Measurements from ENCODE around the gene PFDN1. TPM values are rescaled to one million over a fixed set of nuclear protein-coding genes. Genes with fewer than 3 reads are reported as not detected.

PFDN1 gene
- total RNA-seq, 1 experiment from 2014 or later = 240 TPM

DNA sequence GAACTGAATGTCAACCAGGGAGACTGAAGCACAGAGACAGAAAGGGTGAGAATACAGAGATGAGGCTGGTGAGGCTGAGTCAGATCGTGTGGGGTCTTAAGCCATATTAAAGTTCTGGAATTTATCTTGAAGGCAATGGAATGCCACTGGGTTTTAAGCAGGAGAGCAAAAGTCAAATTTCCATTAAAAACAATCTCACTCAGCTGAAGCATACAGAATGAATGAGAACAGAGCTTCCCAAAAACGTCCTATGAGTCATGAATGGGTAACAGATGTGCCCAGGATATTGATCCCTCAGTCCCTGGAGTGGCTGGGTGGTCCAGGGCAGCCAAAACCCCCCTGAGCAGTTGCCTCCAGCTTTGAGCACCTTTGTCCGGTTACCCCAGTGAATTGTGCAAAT lies 44.9 kb downstream of the PFDN1 start:
- H3K9me3 ChIP-seq = no peaks in the 10 kb centered on the region
- H3K4me3 ChIP-seq = no peak overlapping the region
- no peaks in the 10 kb centered on the region for H3K27me3 ChIP-seq
- DNase-seq = no peak
- peaks cover 24% of the 10 kb centered on the region for H3K36me3 ChIP-seq

DNA sequence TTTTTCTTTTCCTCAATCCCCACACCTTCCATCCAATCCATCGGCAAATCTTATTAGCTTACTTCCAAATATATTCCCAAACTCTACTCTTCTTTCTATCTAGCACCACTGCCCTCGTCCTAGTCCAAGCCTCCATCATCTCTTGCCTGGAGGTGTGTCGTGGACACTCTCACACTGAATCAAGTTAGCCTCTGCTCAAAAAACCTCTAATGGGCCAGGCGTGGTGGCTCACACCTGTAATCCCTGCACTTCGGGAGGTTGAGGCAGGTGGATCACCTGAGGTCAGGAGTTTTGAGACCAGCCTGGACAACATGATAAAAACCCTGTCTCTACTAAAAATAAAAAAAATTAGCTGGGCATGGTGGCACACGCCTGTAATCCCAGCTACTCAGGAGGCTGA lies 46.2 kb downstream of the PFDN1 start:
- H3K9me3 ChIP-seq = no peaks in the 10 kb centered on the region
- no peak overlapping the region for H3K4me3 ChIP-seq
- peaks cover 32% of the 10 kb centered on the region for H3K36me3 ChIP-seq
- no peak for DNase-seq
- H3K27me3 ChIP-seq = no peaks in the 10 kb centered on the region

DNA sequence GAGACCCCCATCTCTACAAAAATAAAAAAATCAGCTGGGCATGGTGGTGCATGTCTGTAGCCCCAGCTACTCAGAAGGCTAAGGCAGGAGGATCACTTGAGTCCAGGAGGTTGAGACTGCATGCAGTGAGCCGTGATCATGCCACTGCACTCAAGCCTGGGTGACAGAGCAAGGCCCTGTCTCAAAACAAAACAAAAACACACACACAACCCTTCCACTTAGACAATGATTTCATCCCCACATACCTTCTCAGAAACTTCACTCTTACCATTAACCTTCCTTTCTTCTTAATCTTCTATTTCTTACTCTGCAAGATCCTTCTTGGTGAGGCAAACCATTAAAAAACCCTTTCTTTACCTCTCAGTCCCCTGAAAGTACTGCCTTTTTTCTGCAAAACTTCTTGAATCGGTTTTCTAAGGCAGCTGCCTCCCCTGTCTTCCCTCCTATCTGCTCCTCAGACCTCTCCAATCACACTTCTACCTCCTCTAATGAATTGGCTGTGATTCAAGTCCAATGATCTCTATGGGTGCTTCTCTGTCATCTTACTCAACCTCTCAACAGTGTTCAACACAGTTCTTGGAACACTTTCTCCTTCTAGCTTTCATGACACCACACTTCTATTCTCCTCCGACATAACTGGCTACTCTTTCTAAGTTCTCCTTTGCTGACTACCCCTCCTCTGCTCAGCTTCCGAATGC lies 47.3 kb downstream of the PFDN1 start:
- peaks cover 31% of the 10 kb centered on the region for H3K36me3 ChIP-seq
- no peak for DNase-seq
- H3K27me3 ChIP-seq = no peaks in the 10 kb centered on the region
- no peaks in the 10 kb centered on the region for H3K9me3 ChIP-seq
- H3K4me3 ChIP-seq = no peak overlapping the region

DNA sequence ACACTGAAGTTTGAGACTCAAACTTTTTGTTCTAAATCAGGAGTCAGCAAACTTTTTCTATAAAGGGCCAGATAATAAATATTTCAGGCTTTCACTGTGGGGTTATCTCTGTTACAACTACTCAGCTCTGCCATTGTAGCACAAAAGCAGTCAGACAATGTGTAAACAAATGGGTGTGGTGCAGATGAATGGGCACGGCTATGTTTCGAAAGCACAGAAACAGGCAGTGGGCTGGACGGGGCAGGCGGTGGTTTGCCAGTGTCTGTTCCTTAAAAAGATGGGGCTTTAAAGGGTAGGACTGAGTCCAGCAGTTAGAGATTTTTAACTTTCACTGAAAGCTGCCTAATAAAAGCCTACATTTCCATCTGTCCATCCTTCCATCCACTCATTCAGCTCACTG lies 48.9 kb downstream of the PFDN1 start:
- H3K36me3 ChIP-seq = peaks cover 32% of the 10 kb centered on the region
- peak; percentile 31 for DNase-seq

DNA sequence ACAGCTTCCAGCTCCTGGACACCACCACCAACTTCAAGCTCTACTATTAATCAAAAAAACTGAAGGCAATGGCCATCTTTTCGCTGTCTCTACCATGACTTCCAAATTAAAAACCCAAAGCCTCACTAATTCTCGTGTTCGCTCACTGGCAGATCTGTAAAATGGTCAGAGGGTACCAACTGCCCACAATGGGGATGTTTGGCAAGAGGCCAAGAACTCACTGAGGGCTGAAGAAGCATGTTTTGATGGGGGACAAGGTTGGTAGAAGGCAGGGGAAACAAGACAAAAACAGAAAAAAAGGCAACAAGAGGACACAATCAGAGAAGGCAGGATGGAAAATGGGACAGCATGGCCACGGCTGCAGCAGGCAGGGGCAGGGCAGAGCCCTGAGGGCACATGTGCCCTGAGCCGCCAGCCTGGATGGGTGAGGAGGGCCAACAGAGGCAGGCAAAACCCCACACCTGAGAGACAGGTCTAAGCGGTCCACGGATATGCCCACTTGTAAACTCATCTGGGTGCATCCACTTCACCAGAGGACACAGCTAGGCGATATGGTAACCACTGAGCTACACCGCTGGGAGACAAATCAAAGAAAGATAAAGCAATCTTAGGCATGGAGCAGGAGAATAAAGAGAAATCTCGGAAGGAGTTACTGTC lies 50.3 kb downstream of the PFDN1 start:
- Histone ChIP-seq H3K4me3 (no peak overlapping the region), H3K27me3 (no peaks in the 10 kb centered on the region), H3K9me3 (no peaks in the 10 kb centered on the region), H3K36me3 (peaks cover 37% of the 10 kb centered on the region)
- no peak for DNase-seq

More for the DNA sequence above, 48.9 kb downstream of the PFDN1 start:
- H3K27me3 ChIP-seq = no peaks in the 10 kb centered on the region
- H3K9me3 ChIP-seq = no peaks in the 10 kb centered on the region
- no peak overlapping the region for H3K4me3 ChIP-seq

DNA sequence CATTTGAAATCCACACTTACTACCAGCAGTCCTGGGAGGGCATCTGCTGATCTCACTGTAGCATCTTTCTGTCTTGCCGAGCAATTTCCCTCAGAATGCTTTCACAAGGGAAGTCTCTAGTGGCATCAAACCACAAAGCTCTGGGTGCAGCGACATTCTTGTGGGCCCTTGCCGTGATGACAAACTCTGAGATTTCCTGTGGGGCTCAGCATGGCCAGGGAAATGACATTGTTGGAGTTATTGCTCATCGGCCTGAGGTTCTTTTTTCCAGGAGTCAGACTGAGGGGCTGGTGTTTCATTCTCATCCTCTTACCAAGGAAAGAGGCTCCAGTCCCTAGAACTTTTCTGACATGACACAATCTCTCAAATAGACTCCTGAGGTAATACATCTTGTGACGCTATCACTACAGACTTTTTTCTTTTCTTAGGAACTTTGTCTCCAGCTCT lies 51.4 kb downstream of the PFDN1 start:
- Histone ChIP-seq H3K9me3 (no peaks in the 10 kb centered on the region), H3K36me3 (peaks cover 37% of the 10 kb centered on the region), H3K4me3 (no peak overlapping the region), H3K27me3 (no peaks in the 10 kb centered on the region)
- peak; percentile 72 for DNase-seq

DNA sequence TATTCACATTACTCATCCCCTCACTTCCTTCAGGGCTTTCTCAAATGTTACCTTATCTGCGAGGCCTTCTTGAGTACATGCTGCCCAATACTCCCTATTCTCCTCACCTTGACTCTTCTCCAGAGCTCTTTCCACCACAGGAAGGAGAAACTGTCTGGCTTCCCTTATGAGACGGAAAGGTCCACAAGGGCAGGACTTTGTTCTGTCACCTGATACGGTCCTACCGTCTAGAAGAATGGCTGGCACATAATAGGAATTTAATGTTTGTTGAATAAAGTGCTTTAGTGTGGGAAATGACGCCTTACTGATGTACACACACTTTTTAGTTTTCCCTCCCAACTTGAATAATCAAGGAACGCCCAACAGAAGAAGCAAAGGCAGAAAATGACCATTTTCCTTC lies 52.5 kb downstream of the PFDN1 start:
- Histone ChIP-seq H3K36me3 (peaks cover 43% of the 10 kb centered on the region), H3K27me3 (no peaks in the 10 kb centered on the region), H3K4me3 (no peak overlapping the region), H3K9me3 (no peaks in the 10 kb centered on the region)
- DNase-seq = no peak

DNA sequence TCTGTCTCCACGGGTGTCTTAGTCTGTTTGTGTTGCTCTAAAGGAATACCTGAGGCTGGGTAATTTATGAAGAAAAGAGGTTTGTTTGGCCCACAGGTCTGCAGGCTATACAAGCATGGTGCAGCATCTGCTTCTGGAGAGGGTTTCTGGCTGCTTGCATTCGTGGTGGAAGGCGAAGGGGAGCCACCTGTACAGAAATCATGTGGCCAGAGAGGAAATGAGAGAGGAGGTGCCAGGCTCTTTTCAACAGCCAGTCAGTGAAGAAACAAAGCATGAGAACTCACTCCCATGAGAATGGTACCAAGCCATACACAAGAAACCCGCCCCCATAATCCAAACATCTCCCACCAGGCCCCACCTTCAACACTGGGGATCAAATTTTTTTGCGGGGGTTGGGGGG lies 53.4 kb downstream of the PFDN1 start:
- DNase-seq = no peak
- Histone ChIP-seq H3K27me3 (no peaks in the 10 kb centered on the region), H3K9me3 (no peaks in the 10 kb centered on the region), H3K4me3 (no peak overlapping the region), H3K36me3 (peaks cover 52% of the 10 kb centered on the region)

DNA sequence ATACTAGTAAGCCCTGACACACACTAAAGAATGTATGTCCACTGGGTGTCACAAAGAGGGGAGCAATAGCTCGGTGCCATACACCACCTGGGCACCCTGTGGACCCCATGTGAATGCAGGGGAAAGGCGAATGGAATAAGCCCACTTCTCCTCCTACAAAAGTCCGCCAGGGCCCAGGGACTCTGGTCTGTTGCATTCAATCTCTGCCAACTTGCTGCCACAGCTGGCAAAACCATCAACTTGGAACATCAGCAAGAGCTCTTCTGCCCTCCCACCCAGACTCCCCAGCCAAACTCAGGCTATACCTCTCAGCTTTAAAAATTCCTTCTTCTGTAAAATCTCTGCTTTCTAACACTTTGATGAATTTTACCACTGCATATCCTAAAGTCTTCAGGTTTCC lies 54.5 kb downstream of the PFDN1 start:
- no peaks in the 10 kb centered on the region for H3K9me3 ChIP-seq
- no peak for DNase-seq
- H3K4me3 ChIP-seq = no peak overlapping the region
- peaks cover 57% of the 10 kb centered on the region for H3K36me3 ChIP-seq
- H3K27me3 ChIP-seq = no peaks in the 10 kb centered on the region

DNA sequence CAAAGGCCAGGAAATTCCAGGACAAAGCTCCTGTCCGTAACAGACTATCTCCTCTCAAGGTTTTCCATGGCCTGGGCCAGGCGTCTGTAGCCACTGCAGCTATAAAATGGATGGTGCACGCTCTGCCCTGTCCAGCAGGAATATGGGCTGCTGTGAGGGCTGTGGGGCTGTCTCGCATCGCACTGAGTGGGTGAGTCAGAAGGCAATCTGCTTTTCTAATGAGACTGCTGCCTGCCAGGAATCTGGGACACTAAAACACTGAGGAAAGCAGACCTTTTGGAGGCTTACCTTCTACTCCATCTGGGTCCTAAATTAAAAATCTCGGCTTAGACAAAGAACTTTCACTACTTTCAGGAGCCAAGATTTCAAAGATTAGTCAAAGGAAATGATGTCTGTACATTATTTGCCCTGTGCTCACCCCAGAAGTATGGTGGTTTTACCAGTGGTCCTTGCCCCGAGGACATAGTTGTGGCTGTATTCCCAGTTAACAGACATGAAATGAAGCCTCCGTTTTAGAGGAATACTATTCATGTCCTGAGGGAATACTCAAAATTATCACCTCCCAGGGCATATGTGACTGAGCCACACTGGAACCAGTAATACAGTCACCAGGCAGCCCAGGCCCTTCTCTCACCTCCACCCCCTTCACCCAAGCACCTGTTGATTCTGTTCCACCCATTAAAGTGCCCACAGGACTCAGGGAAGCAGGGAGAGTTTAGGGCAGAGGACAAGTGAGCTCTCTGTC lies 56.4 kb downstream of the PFDN1 start:
- Histone ChIP-seq H3K36me3 (peaks cover 51% of the 10 kb centered on the region), H3K4me3 (no peak overlapping the region), H3K9me3 (no peaks in the 10 kb centered on the region), H3K27me3 (no peaks in the 10 kb centered on the region)
- DNase-seq = peak; percentile 76

DNA sequence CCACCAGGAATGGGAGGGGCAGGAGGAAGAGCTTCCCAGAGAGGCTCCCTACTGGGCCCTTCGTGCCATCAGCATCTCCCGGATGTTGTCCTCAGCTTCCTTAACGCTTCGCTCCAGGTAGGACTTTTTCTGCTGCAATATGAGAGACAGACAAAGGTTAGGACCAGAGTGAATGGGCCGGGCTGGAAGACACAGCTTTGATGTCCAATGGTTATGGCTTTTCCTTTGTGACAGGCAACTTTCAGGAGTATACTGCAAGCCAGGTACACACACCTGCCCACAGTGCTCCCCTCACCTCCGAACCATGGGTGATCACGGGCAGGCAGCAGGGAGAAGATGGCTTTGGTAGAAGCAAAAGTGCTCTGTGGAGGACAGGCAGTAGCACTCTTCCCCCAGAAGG lies 57.0 kb downstream of the PFDN1 start:
- Histone ChIP-seq H3K36me3 (peaks cover 51% of the 10 kb centered on the region), H3K4me3 (no peak overlapping the region), H3K9me3 (no peaks in the 10 kb centered on the region), H3K27me3 (no peaks in the 10 kb centered on the region)
- no peak for DNase-seq

DNA sequence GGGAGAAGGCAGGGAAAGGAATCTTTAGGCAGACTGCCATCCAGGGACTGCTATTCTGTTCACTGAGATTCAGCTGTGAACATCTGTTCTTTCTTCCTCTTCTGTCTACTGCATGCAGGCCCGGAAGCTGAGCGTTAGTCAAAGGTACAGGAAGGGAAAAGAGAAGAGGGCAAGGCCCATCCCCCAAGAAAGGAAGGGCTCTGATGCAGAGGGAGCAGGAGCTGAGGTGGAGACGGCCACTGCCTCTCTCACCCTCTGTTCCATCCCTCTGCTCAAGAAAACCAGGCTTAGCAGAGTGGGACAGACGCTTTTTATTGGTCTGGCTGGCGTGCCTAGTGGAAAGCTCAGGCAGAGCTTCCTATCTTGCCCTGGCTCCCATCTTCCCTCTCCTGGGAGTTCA lies 57.6 kb downstream of the PFDN1 start:
- Histone ChIP-seq H3K27me3 (no peaks in the 10 kb centered on the region), H3K36me3 (peaks cover 47% of the 10 kb centered on the region), H3K9me3 (no peaks in the 10 kb centered on the region), H3K4me3 (no peak overlapping the region)
- no peak for DNase-seq

DNA sequence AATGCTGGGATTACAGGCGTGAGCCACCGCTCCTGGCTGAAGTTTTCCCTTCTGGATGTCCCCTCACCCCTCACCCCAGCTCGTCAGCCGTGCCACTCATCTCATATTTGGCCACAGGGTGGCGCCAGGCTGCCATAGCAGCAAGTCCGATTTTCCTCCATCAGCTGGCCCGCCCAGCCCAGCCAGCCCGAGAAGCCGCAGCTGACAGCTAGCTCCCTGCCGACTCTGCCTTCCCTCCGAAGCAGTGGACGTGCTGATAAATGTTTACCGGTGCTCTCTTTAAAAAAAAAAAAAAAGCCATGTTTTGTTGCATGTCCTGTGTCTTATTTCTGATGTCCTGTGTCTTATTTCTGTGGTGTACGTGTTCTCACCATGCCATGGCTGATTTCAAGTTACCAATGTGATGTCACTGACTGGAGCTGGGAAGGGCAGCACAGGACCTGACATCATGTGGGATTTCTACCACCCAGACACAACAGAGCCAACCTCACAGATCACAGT lies 58.3 kb downstream of the PFDN1 start:
- peak; percentile 94 for DNase-seq
- Histone ChIP-seq H3K4me3 (no peak overlapping the region), H3K27me3 (no peaks in the 10 kb centered on the region)

DNA sequence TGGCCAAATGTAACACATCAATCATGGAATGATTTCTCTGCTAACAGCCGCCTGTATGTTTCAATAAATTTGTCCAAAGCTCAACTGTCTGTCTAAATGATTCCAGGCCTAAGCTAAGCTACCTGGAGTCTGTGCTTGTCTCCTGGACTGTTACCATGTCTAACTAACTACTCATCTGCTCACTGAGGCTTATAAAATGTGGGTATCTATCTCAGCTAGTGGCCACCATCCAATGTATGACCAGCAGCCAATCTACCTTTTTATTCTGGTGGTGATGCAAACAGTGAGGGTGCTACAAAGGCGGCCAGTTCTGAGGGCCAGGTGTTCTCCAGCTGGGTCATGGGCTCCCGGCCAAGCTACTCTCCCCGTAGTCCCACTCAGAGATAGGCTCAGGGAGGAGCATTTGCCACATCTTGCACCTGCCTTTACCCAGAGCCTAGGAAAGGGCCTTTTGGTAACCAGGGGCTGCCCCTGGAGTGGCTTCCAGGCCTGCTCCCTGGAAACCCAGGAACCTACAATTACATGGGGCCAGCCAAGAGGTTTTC lies 59.1 kb downstream of the PFDN1 start:
- no peak for DNase-seq
- Histone ChIP-seq H3K4me3 (no peak overlapping the region), H3K27me3 (no peaks in the 10 kb centered on the region), H3K36me3 (peaks cover 35% of the 10 kb centered on the region), H3K9me3 (no peaks in the 10 kb centered on the region)

More for the DNA sequence above, 58.3 kb downstream of the PFDN1 start:
- peaks cover 42% of the 10 kb centered on the region for H3K36me3 ChIP-seq
- H3K9me3 ChIP-seq = no peaks in the 10 kb centered on the region

DNA sequence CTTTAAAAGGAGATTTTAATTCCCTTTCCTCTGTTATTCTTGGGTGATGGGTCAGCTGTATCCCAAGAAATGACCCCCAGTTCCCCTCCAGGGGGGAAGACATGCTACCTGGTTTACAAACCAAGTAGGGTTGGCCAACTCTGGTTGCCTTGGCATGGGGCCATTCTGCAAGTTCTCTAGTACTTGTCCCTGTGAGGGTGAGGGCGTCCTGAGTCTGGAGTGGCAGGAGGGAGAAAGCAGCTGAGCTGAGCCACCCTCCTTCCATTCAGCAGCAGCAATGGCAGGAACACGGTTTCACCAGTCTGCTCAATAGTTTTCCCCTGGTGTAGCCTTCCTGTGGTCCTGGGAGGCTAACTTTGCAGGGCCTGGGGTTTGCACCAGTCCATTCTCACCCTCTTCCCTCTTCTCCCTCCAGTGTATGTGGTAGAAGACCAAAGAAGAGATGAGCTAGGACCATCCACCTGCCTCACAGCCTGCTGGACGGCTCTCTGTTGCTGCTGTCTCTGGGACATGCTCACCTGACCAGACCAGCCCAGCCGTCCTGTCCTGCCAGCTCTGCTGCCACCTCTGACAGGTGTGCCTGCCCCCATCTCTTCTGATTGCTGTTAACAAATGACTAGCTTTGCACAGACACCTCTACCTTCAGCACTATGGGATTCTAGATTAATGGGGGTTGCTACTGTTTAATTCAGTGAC lies 59.9 kb downstream of the PFDN1 start:
- H3K36me3 ChIP-seq = peaks cover 32% of the 10 kb centered on the region
- DNase-seq = no peak

DNA sequence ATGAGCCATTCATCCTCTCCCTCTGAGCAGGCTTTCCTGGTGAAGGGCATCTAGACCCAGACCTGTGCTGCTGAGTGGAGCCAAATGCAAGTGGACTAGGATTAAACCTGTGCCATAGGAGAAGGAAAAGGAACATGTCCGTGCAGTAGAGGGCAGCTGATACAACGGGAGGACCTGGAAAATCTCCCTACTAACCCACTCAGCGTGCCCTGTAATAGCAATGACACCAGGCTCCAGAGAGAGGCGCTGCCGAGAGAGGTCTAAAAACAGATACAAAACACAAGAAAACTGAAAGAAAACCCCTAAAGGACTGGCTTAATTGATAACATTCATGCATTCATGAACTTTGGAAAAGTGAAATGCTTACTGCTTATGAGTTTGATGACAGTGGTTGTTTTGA lies 60.8 kb downstream of the PFDN1 start:
- DNase-seq = no peak
- no peak overlapping the region for H3K4me3 ChIP-seq
- no peaks in the 10 kb centered on the region for H3K9me3 ChIP-seq
- H3K27me3 ChIP-seq = no peaks in the 10 kb centered on the region
- peaks cover 32% of the 10 kb centered on the region for H3K36me3 ChIP-seq

More for the DNA sequence above, 59.9 kb downstream of the PFDN1 start:
- H3K4me3 ChIP-seq = no peak overlapping the region
- H3K27me3 ChIP-seq = no peaks in the 10 kb centered on the region
- no peaks in the 10 kb centered on the region for H3K9me3 ChIP-seq

Data from MG63 (cell line).